H9 (cell line): ENCODE measurements around the gene FERMT2. TPM values are rescaled to one million over a fixed set of nuclear protein-coding genes. Genes with fewer than 3 reads are reported as not detected.

Source experiments
- DNase-seq: peaks from one replicate; pipeline ENCODE4 v3.0.0-alpha.2; 2017
- H2AFZ ChIP-seq: one replicate; pipeline ENCODE4 v1.6.1; 2013; ENCODE audit warnings: mild to moderate bottlenecking, low read length, control low read depth, moderate library complexity
- H2AK5ac ChIP-seq: 2 replicates; pipeline ENCODE4 v1.6.1; 2013; ENCODE audit warnings: low read length, control low read depth, mixed read lengths; ENCODE audit not compliant: insufficient read length
- H2BK120ac ChIP-seq: one replicate; pipeline ENCODE4 v1.6.1; 2013; ENCODE audit warnings: low read depth, mild to moderate bottlenecking, low read length, control low read depth, inconsistent platforms; ENCODE audit not compliant: poor library complexity, severe bottlenecking
- H2BK12ac ChIP-seq: 2 replicates; pipeline ENCODE4 v1.6.1; 2013; ENCODE audit warnings: low read length, control low read depth, mixed read lengths, low read depth; ENCODE audit not compliant: insufficient read length
- H2BK15ac ChIP-seq: 2 replicates; pipeline ENCODE4 v1.6.1; 2013; ENCODE audit warnings: low read depth, low read length, control low read depth
- H2BK20ac ChIP-seq: one replicate; pipeline ENCODE4 v1.6.1; 2013; ENCODE audit warnings: low read depth, mild to moderate bottlenecking, low read length, control low read depth, inconsistent platforms; ENCODE audit not compliant: poor library complexity, severe bottlenecking
- H2BK5ac ChIP-seq: 2 replicates; pipeline ENCODE4 v1.6.1; 2013; ENCODE audit warnings: low read length, control low read depth, mixed read lengths; ENCODE audit not compliant: insufficient read length
- H3K14ac ChIP-seq: 2 replicates; pipeline ENCODE4 v1.6.1; 2013; ENCODE audit warnings: low read length, control low read depth; ENCODE audit not compliant: insufficient read depth
- H3K18ac ChIP-seq: 2 replicates; pipeline ENCODE4 v1.6.1; 2013; ENCODE audit warnings: low read depth, mild to moderate bottlenecking, mixed read lengths, low read length, control low read depth; ENCODE audit not compliant: insufficient read length
- H3K23ac ChIP-seq: 2 replicates; pipeline ENCODE4 v1.6.1; 2013; ENCODE audit warnings: low read length, control low read depth, mixed read lengths, low read depth; ENCODE audit not compliant: insufficient read length
- H3K23me2 ChIP-seq: 2 replicates; pipeline ENCODE4 v1.6.1; 2013; ENCODE audit warnings: low read depth, mild to moderate bottlenecking, mixed read lengths, low read length, control low read depth; ENCODE audit not compliant: insufficient read length, poor library complexity, severe bottlenecking
- H3K27ac ChIP-seq: 2 replicates; pipeline ENCODE4 v1.5.1; 2013; ENCODE audit warnings: low read length, control low read depth, mixed read lengths, low read depth; ENCODE audit not compliant: insufficient read length
- H3K27me3 ChIP-seq: 2 replicates; pipeline ENCODE4 v1.6.1; 2013; ENCODE audit warnings: low read length, control low read depth, inconsistent platforms; ENCODE audit not compliant: insufficient read depth
- H3K4ac ChIP-seq: 2 replicates; pipeline ENCODE4 v1.6.1; 2013; ENCODE audit warnings: low read depth, mild to moderate bottlenecking, control low read depth, inconsistent platforms, low read length, moderate library complexity
- H3K4me1 ChIP-seq: 2 replicates; pipeline ENCODE4 v1.6.1; 2013; ENCODE audit warnings: low read length, control low read depth, inconsistent platforms; ENCODE audit not compliant: insufficient read depth
- H3K4me2 ChIP-seq: 2 replicates; pipeline ENCODE4 v1.6.1; 2013; ENCODE audit warnings: low read length, control low read depth, mixed read lengths; ENCODE audit not compliant: insufficient read length, insufficient read depth
- H3K56ac ChIP-seq: 2 replicates; pipeline ENCODE4 v1.6.1; 2013; ENCODE audit warnings: low read depth, mild to moderate bottlenecking, mixed read lengths, low read length, control low read depth; ENCODE audit not compliant: insufficient read length
- H3K79me1 ChIP-seq: 2 replicates; pipeline ENCODE4 v1.6.1; 2013; ENCODE audit warnings: low read depth, mild to moderate bottlenecking, moderate library complexity, low read length, control low read depth, inconsistent platforms; ENCODE audit not compliant: insufficient read depth, poor library complexity, severe bottlenecking
- H3K79me2 ChIP-seq: 2 replicates; pipeline ENCODE4 v1.6.1; 2013; ENCODE audit warnings: low read length, control low read depth, inconsistent platforms; ENCODE audit not compliant: insufficient read depth
- H3K9ac ChIP-seq: 2 replicates; pipeline ENCODE4 v1.6.1; 2013; ENCODE audit warnings: low read length, control low read depth, mixed read lengths; ENCODE audit not compliant: insufficient read length; ENCODE audit errors: extremely low read depth
- H3K9me3 ChIP-seq: one replicate; pipeline ENCODE4 v1.6.1; 2013; ENCODE audit warnings: low read depth, low read length, inconsistent platforms; ENCODE audit not compliant: control insufficient read depth
- H3T11ph ChIP-seq: one replicate; pipeline ENCODE4 v1.6.1; 2013; ENCODE audit warnings: mild to moderate bottlenecking, low read length, control low read depth, inconsistent platforms
- H4K20me1 ChIP-seq: one replicate; pipeline ENCODE4 v1.6.1; 2013; ENCODE audit not compliant: control insufficient read depth, insufficient read length, insufficient read depth
- H4K5ac ChIP-seq: 2 replicates; pipeline ENCODE4 v1.6.1; 2013; ENCODE audit warnings: low read depth, mild to moderate bottlenecking, mixed read lengths, low read length, control low read depth; ENCODE audit not compliant: insufficient read length
- H4K8ac ChIP-seq: replicated peaks from 2 replicates; pipeline ENCODE4 v1.6.1; 2013; ENCODE audit warnings: low read length, control low read depth, mixed read lengths, low read depth; ENCODE audit not compliant: insufficient read length
- H4K91ac ChIP-seq: 2 replicates; pipeline ENCODE4 v1.6.1; 2013; ENCODE audit warnings: low read depth, mild to moderate bottlenecking, moderate library complexity, mixed read lengths, low read length, control low read depth; ENCODE audit not compliant: insufficient read length
- H3K27ac Mint-ChIP-seq, 3 experiments: 2 replicates in 2 of 3; 3 replicates in 1 of 3; pipeline ENCODE4 v1.8.0; 2020 to 2021; ENCODE audit warnings: mixed read lengths in 3 of 3, mild to moderate bottlenecking in 1 of 3, moderate library complexity in 1 of 3
- H3K27me3 Mint-ChIP-seq: 2 replicates; pipeline ENCODE4 v1.8.0; 2021; ENCODE audit warnings: low read depth, mild to moderate bottlenecking, moderate library complexity, mixed read lengths
- H3K36me3 Mint-ChIP-seq, 3 experiments: 2 replicates in 2 of 3; 3 replicates in 1 of 3; pipeline ENCODE4 v1.8.0; 2020 to 2021; ENCODE audit warnings: low read depth in 3 of 3, mixed read lengths in 3 of 3; ENCODE audit not compliant: insufficient read depth in 1 of 3
- H3K4me1 Mint-ChIP-seq, 2 experiments: 2 replicates each; pipeline ENCODE4 v1.8.0; 2020; ENCODE audit warnings: mixed read lengths in 2 of 2
- H3K4me3 Mint-ChIP-seq, 2 experiments: 2 replicates in 1 of 2; 3 replicates in 1 of 2; pipeline ENCODE4 v1.8.0; 2020 to 2021; ENCODE audit warnings: mild to moderate bottlenecking in 2 of 2, mixed read lengths in 2 of 2, moderate library complexity in 1 of 2
- H3K9me3 Mint-ChIP-seq, 2 experiments: 2 replicates in 1 of 2; 3 replicates in 1 of 2; pipeline ENCODE4 v1.8.0; 2020; ENCODE audit warnings: mild to moderate bottlenecking in 2 of 2, mixed read lengths in 2 of 2, moderate library complexity in 1 of 2
- CTCF ChIP-seq: fragments of 200-600 bp; sonication (generic); conservative IDR thresholded peaks from 3 replicates; pipeline ENCODE4 v1.8.0; 2021; ENCODE audit warnings: antibody characterized with exemption, mild to moderate bottlenecking
- WGBS: extraction: QIAGEN DNeasy Blood & Tissue Kit; methylation state at CpG from one replicate; pipeline ENCODE4 v1.1.7; 2013; ENCODE audit warnings: missing lambda C conversion rate, low lambda C conversion rate, mixed read lengths; ENCODE audit not compliant: insufficient read length; ENCODE audit errors: extremely low coverage; 5-methylcytosine and 5-hydroxymethylcytosine counted together
- total RNA-seq: library from RNA; stranded (reverse); gene quantifications from 2 replicates; pipeline ENCODE4 v1.2.1, GENCODE V29; 2021

The FERMT2 gene
- total RNA-seq, 1 experiment from 2014 or later, result 128 TPM

GRCh38 chr14:52879958-52880357, 70.9 kb downstream of the FERMT2 start:
- H3K9ac ChIP-seq, result no peak overlapping the region
- H3K18ac ChIP-seq, result no peak overlapping the region
- no peak overlapping the region for H2BK12ac ChIP-seq
- Mint-ChIP-seq H3K9me3 (no peaks in the 10 kb centered on the region), H3K4me1 (peaks cover 32 to 45% of the 10 kb centered on the region in 2 experiments), H3K4me3 (no peak overlapping the region), H3K27me3 (no peaks in the 10 kb centered on the region), H3K36me3 (peaks cover 11 to 49% (median 41%) of the 10 kb centered on the region in 3 experiments; a peak in 6 of 7 replicates), H3K27ac (0 out of 7 replicates have a peak overlapping the region, but pooled peaks of 1 of the 3 experiments have one; percentile 40)
- H4K5ac ChIP-seq, result no peak overlapping the region
- no peak overlapping the region for H2AFZ ChIP-seq
- no peak overlapping the region for H3K14ac ChIP-seq
- H2BK120ac ChIP-seq, result no peak overlapping the region
- no peak overlapping the region for H3T11ph ChIP-seq
- H3K23me2 ChIP-seq, result no peaks in the 10 kb centered on the region
- TF ChIP-seq CTCF, result no peak
- no peak overlapping the region for H2BK15ac ChIP-seq
- no peak overlapping the region for H2BK5ac ChIP-seq
- peaks cover 2% of the 10 kb centered on the region; the same call in 1 of the 2 replicates for H3K4me1 ChIP-seq
- H3K56ac ChIP-seq, result no peak overlapping the region
- WGBS, result no CpG with 5 or more reads among the region's 5 CpGs
- no peak overlapping the region for H4K91ac ChIP-seq
- H3K9me3 ChIP-seq, result no peaks in the 10 kb centered on the region
- H3K23ac ChIP-seq, result no peak overlapping the region
- no peak overlapping the region for H2BK20ac ChIP-seq
- H3K4me2 ChIP-seq, result no peak overlapping the region
- H3K27me3 ChIP-seq, result no peaks in the 10 kb centered on the region
- H3K79me2 ChIP-seq, result no peaks in the 10 kb centered on the region
- no peak for DNase-seq
- no peak overlapping the region for H4K8ac ChIP-seq
- H3K4ac ChIP-seq, result no peak overlapping the region
- no peak overlapping the region for H3K27ac ChIP-seq
- H4K20me1 ChIP-seq, result no peaks in the 10 kb centered on the region
- H3K79me1 ChIP-seq, result no peaks in the 10 kb centered on the region
- no peak overlapping the region for H2AK5ac ChIP-seq
